Left lung (tissue), 10 donors: Measurements from ENCODE around the gene USPL1. TPM values are rescaled to one million over a fixed set of nuclear protein-coding genes. Genes with fewer than 3 reads are reported as not detected.

ENCODE experiments used
- ATAC-seq: fragments of 200-7000 bp; cut with Tn5 transposase; one replicate; pipeline ENCODE4 v1.9.1; 2020; ENCODE audit warnings: moderate library complexity
- DNase-seq, 4 donors: peaks; one replicate each; pipeline ENCODE4 v3.0.0-alpha.2; 2013 to 2020
- H3K27ac ChIP-seq, 2 donors: fragments of 200-600 bp; sonication (generic) in 1 of 2; one replicate each; pipeline versions ENCODE4 v1.5.0 to v1.8.0; 2020 to 2021
- H3K27me3 ChIP-seq, 2 donors: fragments of 200-600 bp; sonication (generic) in 1 of 2; one replicate each; pipeline versions ENCODE4 v1.5.0 to v1.8.0; 2020 to 2021
- H3K36me3 ChIP-seq, 2 donors: fragments of 200-600 bp; sonication (generic) in 1 of 2; one replicate each; pipeline versions ENCODE4 v1.5.0 to v1.8.0; 2020 to 2021
- H3K4me1 ChIP-seq, 2 donors: fragments of 200-600 bp; one replicate each; pipeline ENCODE4 v1.8.0; 2021
- H3K4me3 ChIP-seq, 2 donors: fragments of 200-600 bp; sonication (generic) in 1 of 2; one replicate each; pipeline versions ENCODE4 v1.5.0 to v1.8.0; 2020 to 2021; ENCODE audit warnings: mild to moderate bottlenecking in 1 of 2
- H3K9me3 ChIP-seq, 2 donors: fragments of 200-600 bp; sonication (generic) in 1 of 2; one replicate each; pipeline versions ENCODE4 v1.5.0 to v1.8.0; 2020 to 2021
- intact Hi-C, 2 donors: fragments of 100-400 bp; cut with DNase I; formaldehyde crosslinking; loops; one replicate each; pipeline versions ENCODE4 v1.11.2 to v1.14.2; 2022
- polyA plus RNA-seq, 6 donors: library from polyadenylated mRNA; unstranded; fragments of 120-200 nt; gene quantifications; one replicate each; pipeline ENCODE4 v1.2.1, GENCODE V29; 2013; ENCODE audit not compliant: insufficient read length in 6 of 6
- total RNA-seq, 2 donors: library from RNA; stranded (reverse); fragmentation: NEBNext Ultra II Directional; extraction: Animal tissue kit (Norgen Biotek cat#: 25700); gene quantifications; one replicate each; pipeline ENCODE4 v1.2.1, GENCODE V29; 2021
- TF ChIP-seq, protein P1 (sequence below), 2 donors: fragments of 200-600 bp; sonication (generic) in 1 of 2; IDR thresholded peaks; one replicate each; pipeline versions ENCODE4 v1.5.0 to v1.8.0; 2021; ENCODE audit warnings: antibody characterized with exemption in 2 of 2
- donor health status: DM: no; HTN: yes; CAD: no.
- donor health status: DM: no; HTN: no; CAD: no.

Gene USPL1
- total and polyA plus RNA-seq, 8 donors = 12.1 to 30.7 (median 27.6) TPM

DNA sequence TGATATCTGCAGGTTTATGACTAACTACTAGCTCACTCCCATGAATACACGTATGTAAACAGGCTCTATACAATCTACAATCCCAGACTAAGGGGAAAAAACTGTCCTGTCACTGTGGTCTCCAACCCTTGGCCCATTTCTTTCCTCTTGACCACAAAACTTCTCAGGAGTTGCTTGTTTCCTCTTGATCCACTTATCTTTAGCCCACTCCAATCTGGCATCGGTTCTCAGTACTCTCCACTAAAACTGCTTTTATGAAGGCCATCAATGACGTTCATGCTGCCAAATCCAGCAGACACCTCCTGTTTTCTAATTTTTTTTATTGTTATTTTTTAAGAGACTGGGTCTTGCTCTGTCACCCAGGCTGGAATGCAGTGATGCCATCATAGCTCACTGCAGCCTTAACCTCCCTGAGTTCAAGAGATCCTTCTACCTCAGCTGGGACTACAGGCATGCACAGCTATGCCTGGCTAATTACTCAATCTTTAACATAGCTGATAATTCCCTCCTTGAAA, 31.9 kb upstream of the USPL1 start:
- Histone ChIP-seq H3K9me3 (no peaks in the 10 kb centered on the region), H3K4me1 (no peaks in the 10 kb centered on the region), H3K27me3 (no peaks in the 10 kb centered on the region), H3K27ac (peak overlapping the region; percentile 2 to 26), H3K4me3 (no peak overlapping the region), H3K36me3 (no peaks in the 10 kb centered on the region)
- TF ChIP-seq, protein P1, sequence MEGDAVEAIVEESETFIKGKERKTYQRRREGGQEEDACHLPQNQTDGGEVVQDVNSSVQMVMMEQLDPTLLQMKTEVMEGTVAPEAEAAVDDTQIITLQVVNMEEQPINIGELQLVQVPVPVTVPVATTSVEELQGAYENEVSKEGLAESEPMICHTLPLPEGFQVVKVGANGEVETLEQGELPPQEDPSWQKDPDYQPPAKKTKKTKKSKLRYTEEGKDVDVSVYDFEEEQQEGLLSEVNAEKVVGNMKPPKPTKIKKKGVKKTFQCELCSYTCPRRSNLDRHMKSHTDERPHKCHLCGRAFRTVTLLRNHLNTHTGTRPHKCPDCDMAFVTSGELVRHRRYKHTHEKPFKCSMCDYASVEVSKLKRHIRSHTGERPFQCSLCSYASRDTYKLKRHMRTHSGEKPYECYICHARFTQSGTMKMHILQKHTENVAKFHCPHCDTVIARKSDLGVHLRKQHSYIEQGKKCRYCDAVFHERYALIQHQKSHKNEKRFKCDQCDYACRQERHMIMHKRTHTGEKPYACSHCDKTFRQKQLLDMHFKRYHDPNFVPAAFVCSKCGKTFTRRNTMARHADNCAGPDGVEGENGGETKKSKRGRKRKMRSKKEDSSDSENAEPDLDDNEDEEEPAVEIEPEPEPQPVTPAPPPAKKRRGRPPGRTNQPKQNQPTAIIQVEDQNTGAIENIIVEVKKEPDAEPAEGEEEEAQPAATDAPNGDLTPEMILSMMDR (IDR thresholded peaks at IDR 0.05) = no peak
- ATAC-seq = peak; percentile 95
- intact Hi-C loops = no loop called here
- DNase-seq = no peak

DNA sequence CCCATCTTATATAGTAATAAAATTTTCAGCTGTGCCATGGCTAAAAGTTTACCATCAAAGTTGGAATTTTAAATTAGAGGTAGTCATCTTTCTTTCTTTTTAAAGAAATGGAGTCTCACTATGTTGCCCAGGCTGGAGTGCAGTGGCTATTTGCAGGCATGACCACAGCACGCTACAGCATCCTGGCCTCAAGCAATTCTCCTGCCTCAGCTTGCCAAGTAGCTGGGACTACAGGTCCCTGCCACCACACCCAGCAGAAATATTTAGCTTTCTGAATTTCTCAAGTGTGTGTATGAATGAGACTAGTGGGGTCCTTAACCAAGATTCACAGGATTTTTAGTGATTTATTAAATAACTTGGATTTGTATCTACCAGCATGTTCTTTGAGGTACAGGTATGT, 30.5 kb upstream of the USPL1 start:
- Histone ChIP-seq H3K4me1 (no peaks in the 10 kb centered on the region), H3K4me3 (no peak overlapping the region), H3K9me3 (no peaks in the 10 kb centered on the region), H3K27ac (no peak overlapping the region), H3K27me3 (no peaks in the 10 kb centered on the region), H3K36me3 (no peaks in the 10 kb centered on the region)
- no peak for DNase-seq
- TF ChIP-seq, protein P1 (IDR thresholded peaks at IDR 0.05) = no peak
- ATAC-seq = no peak
- intact Hi-C loops = no loop called here

DNA sequence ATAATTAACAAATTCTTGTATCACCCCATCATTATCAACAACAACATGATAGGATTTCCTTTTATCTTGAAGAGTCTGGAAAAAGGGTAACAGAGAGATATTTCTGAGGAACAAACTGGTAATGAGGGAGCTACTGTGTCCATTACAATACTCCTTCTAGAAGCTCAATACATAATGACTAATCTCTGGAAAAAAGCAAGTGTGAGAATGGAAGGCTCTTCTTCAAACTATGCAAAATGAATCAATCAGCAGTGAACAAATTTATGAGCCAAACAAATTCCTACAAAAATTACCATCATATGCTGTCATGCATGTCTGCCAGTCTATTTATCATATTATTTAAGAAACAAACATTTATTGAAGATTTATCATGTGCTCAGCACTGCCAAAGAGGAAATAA, 30.0 kb upstream of the USPL1 start:
- H3K27ac ChIP-seq = no peak overlapping the region
- no peaks in the 10 kb centered on the region for H3K9me3 ChIP-seq
- H3K4me3 ChIP-seq = no peak overlapping the region
- DNase-seq = no peak
- H3K27me3 ChIP-seq = no peaks in the 10 kb centered on the region
- intact Hi-C loops = no loop called here
- TF ChIP-seq, protein P1 (IDR thresholded peaks at IDR 0.05) = no peak
- H3K36me3 ChIP-seq = no peaks in the 10 kb centered on the region
- H3K4me1 ChIP-seq = no peaks in the 10 kb centered on the region
- ATAC-seq = no peak

DNA sequence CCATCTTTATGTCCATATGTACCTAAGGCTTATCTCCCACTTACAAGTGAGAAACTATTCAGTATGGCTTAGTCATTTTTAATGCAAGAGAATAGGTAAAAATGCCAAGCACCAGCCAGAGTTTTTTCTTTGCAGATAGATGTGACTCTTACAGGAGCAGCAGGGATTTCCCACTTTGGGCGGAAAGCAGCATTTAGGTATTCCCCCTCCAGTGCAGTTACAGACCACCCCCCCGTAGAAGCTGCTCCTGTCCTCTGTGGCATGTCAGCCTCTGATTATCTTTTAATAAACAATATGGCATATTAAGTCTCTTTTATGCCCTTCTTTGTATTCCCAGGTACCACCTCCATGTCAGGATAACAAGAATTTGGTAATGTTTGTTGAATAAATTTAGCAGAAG, 24.7 kb upstream of the USPL1 start:
- Histone ChIP-seq H3K27me3 (no peaks in the 10 kb centered on the region), H3K27ac (no peak overlapping the region), H3K4me1 (no peaks in the 10 kb centered on the region), H3K4me3 (no peak overlapping the region), H3K36me3 (no peaks in the 10 kb centered on the region), H3K9me3 (no peaks in the 10 kb centered on the region)
- TF ChIP-seq, protein P1 (IDR thresholded peaks at IDR 0.05) = no peak
- intact Hi-C loops = no loop called here
- ATAC-seq = no peak
- DNase-seq = no peak

DNA sequence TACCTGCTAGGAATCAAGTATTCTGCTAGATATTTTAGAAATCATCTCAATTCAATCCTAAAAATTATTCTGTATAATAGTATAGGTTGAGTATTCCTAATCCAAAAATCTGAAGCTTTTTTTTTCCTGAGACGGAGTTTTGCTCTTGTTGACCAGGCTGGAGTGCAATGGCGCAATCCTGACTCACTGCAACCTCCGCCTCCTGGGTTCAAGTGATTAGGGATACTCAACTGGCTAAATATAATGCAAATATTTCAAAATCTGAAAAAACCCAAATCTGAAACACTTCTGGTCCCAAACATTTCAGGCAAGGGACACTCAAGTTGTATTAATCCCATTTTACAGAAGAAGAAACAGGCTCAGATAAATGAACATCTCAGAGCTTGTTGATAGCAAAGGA, 17.2 kb upstream of the USPL1 start:
- ATAC-seq (peak; percentile 66), DNase-seq (peak in 1 of 4 donors; percentile 46)
- H3K4me1 ChIP-seq = peaks cover 0 to 9% of the 10 kb centered on the region in 2 donors
- H3K36me3 ChIP-seq = no peaks in the 10 kb centered on the region
- intact Hi-C loops = no loop called here
- TF ChIP-seq, protein P1 (IDR thresholded peaks at IDR 0.05) = no peak
- no peaks in the 10 kb centered on the region for H3K9me3 ChIP-seq
- H3K27ac ChIP-seq = no peak overlapping the region
- no peak overlapping the region for H3K4me3 ChIP-seq
- no peaks in the 10 kb centered on the region for H3K27me3 ChIP-seq
